ENCODE results near the gene XK.

The XK gene

GRCh38 chrX:37697169-37697760 lies 11.7 kb downstream of the XK start:
- FAIRE-seq (no peak), DNase-seq (ENCODE audit: insufficient read length, low spot score) (no peak)
- no peak for TF ChIP-seq POLR2A (IDR thresholded peaks at IDR 0.05; ENCODE audit: low read depth, low read length)

GRCh38 chrX:37701588-37701987 lies 16.0 kb downstream of the XK start:
- FAIRE-seq (no peak), DNase-seq (ENCODE audit: insufficient read length, low spot score) (no peak)
- TF ChIP-seq POLR2A (IDR thresholded peaks at IDR 0.05; ENCODE audit: low read depth, low read length): no peak

- FAIRE-seq: no peak
- no peak for DNase-seq (ENCODE audit: insufficient read length, low spot score)
- no peak for TF ChIP-seq POLR2A (IDR thresholded peaks at IDR 0.05; ENCODE audit: low read depth, low read length)
These were observed 26.4 kb downstream of the XK start for GRCh38 chrX:37711991-37712390.

- no peak for DNase-seq (ENCODE audit: insufficient read length, low spot score)
- no peak for FAIRE-seq
- TF ChIP-seq POLR2A (IDR thresholded peaks at IDR 0.05; ENCODE audit: low read depth, low read length): no peak
These were observed 26.9 kb downstream of the XK start for GRCh38 chrX:37712458-37712857.

GRCh38 chrX:37714479-37714878 lies 28.9 kb downstream of the XK start:
- no peak for FAIRE-seq
- no peak for DNase-seq (ENCODE audit: insufficient read length, low spot score)
- no peak for TF ChIP-seq POLR2A (IDR thresholded peaks at IDR 0.05; ENCODE audit: low read depth, low read length)

- no peak for TF ChIP-seq POLR2A (IDR thresholded peaks at IDR 0.05; ENCODE audit: low read depth, low read length)
- DNase-seq (ENCODE audit: insufficient read length, low spot score) (no peak), FAIRE-seq (no peak)
These were observed 31.0 kb downstream of the XK start for GRCh38 chrX:37716602-37717001.

- no peak for DNase-seq (ENCODE audit: insufficient read length, low spot score)
- no peak for TF ChIP-seq POLR2A (IDR thresholded peaks at IDR 0.05; ENCODE audit: low read depth, low read length)
- no peak for FAIRE-seq
These were observed 32.1 kb downstream of the XK start for GRCh38 chrX:37717708-37718107.

GRCh38 chrX:37722595-37722994 lies 37.0 kb downstream of the XK start:
- DNase-seq (ENCODE audit: insufficient read length, low spot score) (no peak), FAIRE-seq (no peak)
- TF ChIP-seq POLR2A (IDR thresholded peaks at IDR 0.05; ENCODE audit: low read depth, low read length): no peak

GRCh38 chrX:37726346-37726745 lies 40.8 kb downstream of the XK start:
- FAIRE-seq: no peak
- no peak for DNase-seq (ENCODE audit: insufficient read length, low spot score)
- no peak for TF ChIP-seq POLR2A (IDR thresholded peaks at IDR 0.05; ENCODE audit: low read depth, low read length)

- DNase-seq (ENCODE audit: insufficient read length, low spot score) (peak; percentile 2), FAIRE-seq (no peak)
- TF ChIP-seq POLR2A (IDR thresholded peaks at IDR 0.05; ENCODE audit: low read depth, low read length): no peak
These were observed 59.8 kb downstream of the XK start for GRCh38 chrX:37745354-37745753.

- no peak for DNase-seq (ENCODE audit: insufficient read length, low spot score)
- FAIRE-seq: no peak
- no peak for TF ChIP-seq POLR2A (IDR thresholded peaks at IDR 0.05; ENCODE audit: low read depth, low read length)
These were observed 60.2 kb downstream of the XK start for GRCh38 chrX:37745835-37746217.

- TF ChIP-seq POLR2A (IDR thresholded peaks at IDR 0.05; ENCODE audit: low read depth, low read length): no peak
- DNase-seq (ENCODE audit: insufficient read length, low spot score) (peak; percentile 5), FAIRE-seq (no peak)
These were observed 60.8 kb downstream of the XK start for GRCh38 chrX:37746218-37746941.

GRCh38 chrX:37746951-37747350 lies 61.4 kb downstream of the XK start:
- no peak for FAIRE-seq
- no peak for DNase-seq (ENCODE audit: insufficient read length, low spot score)
- TF ChIP-seq POLR2A (IDR thresholded peaks at IDR 0.05; ENCODE audit: low read depth, low read length): no peak

- TF ChIP-seq POLR2A (IDR thresholded peaks at IDR 0.05; ENCODE audit: low read depth, low read length): no peak
- DNase-seq (ENCODE audit: insufficient read length, low spot score) (no peak), FAIRE-seq (no peak)
These were observed 66.7 kb downstream of the XK start for GRCh38 chrX:37752281-37752680.

GRCh38 chrX:37752936-37753335 lies 67.3 kb downstream of the XK start:
- DNase-seq (ENCODE audit: insufficient read length, low spot score) (no peak), FAIRE-seq (no peak)
- no peak for TF ChIP-seq POLR2A (IDR thresholded peaks at IDR 0.05; ENCODE audit: low read depth, low read length)

Data from H54 (cell line).